DMS114 treated with DMSO at 0.1 percent for 48 hours (cell line): Measurements from ENCODE around the gene LUZP4.
"Not testable (repeated sequence)": the region's sequence is repeated elsewhere in the genome, so short reads cannot be mapped to it uniquely, and the experiment has no call there.

Experiments
- DNase-seq: peaks from one replicate; lab custom pipeline; 2025; ENCODE audit not compliant: unreplicated experiment; lab: John Stamatoyannopoulos, UW

Gene LUZP4

DNA sequence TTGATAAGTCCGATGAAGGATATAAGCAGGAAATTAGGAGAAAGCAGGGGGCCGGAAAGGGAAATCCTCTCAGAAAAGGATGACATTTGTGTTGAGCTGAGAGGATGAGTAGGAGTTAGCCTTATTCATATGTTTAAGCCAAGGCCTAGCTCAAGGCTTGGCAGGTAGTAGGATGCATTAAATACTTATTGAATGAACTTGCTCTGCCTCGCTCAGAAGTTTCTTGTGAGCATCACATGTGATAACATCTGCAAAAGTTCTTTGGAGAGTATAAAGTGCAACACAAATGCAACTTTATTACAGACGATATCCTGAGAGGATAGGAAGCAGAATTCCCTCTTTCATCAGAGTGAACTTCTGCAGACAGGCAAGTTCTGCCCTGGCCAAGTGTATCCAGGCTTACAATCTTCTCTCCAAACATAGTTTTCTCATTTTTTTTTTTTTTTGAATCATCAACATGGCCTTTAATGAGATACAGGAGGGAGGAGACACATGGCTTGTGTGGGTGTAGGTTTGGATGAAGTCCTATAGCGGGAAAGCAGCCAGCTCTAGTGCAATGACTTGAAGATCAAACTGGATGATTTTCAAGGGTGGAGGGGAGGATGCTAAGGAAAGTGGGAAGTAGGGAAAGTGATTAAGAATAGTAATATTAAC, 48.1 kb downstream of the LUZP4 start:
- DNase-seq, result no peak

DNA sequence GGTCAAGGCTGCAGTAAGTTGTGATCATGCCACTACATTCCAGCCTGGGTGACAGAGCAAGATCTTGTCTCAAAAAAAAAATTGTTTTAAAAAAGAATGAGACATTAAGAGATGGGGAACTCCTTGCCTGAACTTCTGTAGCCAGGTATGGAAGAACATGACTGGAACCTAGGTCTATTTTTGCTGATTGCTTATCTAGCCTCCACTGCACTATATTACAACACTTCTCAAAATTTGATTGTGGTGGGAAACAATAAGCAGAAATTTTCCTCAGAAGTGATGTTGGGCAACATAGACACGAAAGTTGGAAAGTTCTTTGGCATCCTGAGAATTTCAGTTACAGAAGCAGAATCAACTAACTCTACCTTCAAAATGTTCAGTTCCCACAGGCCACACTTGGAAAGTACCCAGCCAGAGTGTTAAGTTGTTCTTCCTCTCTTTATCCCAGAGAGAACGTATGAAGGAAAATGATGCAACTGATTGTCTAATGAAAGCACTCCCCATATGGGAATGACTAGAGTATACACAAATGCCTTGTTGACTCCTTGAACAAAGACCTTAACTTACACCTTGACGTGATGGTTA, 50.0 kb downstream of the LUZP4 start:
- DNase-seq, result no peak

DNA sequence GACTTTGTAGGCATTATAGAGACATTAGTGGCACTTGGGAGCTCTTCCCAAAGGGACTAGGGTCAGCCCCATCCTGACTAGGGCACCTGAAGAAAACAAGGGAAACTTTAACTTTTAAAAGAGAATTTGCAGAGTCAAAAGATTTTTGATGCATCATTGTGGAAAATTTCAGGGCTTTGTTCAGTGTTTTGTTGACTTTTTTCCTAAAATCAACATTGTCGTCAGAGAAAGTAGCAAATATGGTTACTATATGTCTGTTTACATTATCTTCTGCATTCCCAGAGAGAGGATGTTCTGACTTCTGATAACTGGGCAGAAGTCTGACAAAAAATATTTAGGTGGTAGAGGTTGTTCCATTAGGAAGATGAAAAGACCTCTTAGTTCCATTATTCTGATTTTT, 51.9 kb downstream of the LUZP4 start:
- no peak for DNase-seq

DNA sequence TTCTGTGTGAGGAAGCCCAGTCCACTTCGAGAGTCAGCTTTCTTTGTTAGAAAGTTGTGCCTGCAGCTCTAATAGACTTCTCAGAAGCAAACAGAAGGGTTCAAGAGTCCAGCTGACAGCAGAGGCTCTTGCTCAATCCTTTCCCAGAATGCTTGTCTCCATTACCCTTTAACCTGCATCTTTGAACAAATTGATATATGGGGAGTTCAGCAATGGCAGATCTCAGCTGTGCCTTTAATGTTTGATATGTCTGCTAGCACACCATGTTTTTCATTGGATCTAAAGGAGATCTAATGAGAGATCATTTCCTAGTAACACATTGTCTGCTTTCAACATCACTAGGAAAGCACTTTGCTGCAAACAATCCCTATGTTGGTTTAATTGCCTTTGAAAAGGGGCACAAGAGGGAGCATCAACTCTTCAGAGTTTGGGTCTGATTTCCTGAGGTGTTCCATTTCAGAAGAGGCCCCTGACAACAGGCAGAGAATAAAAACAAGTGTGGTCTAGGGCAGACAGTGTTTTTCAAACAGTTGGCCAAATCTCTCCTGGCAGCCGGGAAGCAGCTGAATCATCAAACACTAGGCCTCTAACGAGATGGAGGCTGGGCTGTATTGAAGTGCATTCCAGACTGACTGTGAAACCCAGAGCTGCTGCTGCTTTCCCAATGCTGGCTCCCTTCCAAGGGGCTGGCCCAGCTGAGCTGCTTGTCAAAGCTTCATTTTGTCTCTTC, 55.5 kb downstream of the LUZP4 start:
- DNase-seq, result no peak

DNA sequence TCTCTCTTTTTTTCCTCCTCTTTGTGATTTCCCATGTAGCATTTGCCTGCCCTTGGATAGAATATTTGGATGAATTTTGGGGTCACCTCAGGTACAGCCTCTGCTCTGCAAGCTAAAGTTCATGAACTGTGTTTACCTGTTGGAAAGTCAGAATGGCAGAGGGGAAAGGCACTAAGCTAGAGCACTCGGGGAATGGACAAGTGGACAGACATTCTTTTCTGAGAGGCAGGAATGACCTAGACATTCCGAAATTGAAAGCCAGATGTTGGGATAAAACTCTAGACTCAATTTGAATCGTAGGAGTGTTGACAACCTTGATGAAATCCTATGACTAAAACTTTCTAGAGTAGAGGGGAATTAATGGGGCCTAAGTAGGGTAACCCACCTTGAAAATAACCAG, 56.1 kb downstream of the LUZP4 start:
- DNase-seq, result no peak

DNA sequence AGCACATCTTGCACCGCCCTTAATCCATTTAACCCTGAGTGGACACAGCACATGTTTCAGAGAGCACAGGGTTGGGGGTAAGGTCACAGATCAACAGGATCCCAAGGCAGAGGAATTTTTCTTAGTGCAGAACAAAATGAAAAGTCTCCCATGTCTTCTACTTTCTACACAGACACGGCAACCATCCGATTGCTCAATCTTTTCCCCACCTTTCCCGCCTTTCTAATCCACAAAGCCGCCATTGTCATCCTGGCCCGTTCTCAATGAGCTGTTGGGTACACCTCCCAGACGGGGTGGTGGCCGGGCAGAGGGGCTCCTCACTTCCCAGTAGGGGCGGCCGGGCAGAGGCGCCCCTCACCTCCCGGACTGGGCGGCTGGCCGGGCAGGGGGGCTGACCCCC, 57.2 kb downstream of the LUZP4 start:
- not testable (repeated sequence) for DNase-seq

DNA sequence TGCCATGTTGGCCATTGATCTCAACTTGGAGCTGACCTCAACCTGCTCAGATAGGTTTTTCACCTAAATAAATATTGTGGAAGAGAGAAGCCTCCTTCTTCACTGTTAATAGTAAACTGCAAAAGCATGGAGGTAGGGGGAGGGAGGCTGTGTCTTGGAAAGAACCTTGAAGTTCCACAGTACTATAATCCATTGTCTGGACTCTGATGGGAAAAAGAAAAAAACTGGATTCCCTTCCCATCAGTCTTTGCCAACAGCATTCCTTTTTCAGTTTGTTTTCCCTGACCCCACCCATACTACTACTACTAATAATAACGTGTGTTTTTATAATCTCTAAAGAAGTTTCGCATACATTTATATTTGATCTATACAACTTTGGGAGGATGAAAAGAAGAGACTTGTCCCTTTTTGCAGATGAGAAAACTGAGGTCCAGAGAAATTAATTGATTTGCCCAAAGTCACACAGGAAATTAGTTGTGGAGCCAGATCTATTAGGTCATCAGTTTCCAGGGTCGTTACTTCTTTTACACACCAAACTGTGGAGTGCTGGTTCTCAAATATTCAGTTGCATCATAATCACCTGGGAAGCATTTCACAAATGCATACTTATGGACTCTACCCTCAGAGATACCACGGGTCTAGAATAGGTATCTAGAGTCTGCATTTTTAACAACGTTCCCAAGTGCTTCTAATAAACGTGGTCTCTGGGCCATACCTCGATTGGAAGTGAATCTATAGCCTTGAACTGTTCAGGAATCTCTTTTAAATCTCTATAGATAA, 59.1 kb downstream of the LUZP4 start:
- DNase-seq, result no peak

DNA sequence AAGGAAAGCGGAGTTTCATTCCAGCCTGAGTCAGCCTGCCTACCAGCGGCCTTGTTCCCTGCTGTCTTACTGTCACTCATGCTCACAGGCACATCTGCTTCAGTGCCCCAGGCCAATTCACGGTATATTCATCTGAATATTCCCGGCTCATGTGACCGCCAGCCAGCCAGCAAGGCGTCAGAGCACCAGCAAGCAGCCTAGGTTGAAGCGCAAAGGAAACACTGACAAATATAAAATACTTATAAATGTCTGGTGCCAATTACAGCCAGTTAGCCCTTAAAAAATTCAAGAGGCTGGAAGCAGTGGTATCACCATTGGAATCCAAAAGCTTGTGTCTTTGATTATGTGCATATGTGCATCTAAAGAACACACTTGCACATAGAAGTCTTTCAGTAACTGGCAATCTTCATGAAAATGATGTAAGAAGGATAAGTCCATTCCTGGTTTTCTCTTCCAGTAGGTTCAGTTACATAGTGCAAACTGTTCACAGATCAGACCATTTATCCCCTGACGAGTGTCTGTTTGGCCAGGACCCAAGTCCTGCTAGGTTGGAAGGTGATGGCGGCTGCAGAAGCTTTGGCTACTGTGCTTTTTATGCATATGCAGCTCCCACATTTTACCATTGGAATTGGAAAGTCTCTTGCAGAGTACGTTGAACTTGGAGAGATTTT, 61.3 kb downstream of the LUZP4 start:
- no peak for DNase-seq

DNA sequence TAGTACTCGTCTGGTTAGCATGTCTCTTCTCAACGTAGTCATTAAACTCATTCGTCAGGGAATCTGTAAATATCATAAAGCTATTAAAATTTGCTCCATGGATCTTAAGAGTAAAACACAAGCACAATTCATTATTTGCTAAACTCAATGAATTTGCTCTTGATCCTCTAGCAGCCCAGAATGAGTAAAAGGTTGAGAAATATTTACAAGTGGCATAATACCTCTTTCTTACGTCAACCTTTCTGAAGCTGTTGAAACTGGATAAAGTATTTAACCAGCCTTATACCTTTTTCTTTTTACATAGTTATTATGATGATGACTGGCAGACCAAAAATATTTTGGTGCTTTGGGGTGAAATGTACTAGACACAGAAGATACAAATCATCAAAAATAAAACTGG, 66.9 kb downstream of the LUZP4 start:
- no peak for DNase-seq
